Measurements from ENCODE around the gene BHLHE40. TPM values are rescaled to one million over a fixed set of nuclear protein-coding genes. Genes with fewer than 3 reads are reported as not detected.
A peak's percentile ranks its signal among the peaks of the same experiment; 100 is the strongest.

Gene BHLHE40
- total and polyA plus RNA-seq, 9 donors, result 28.6 to 264 (median 75.3) TPM

GRCh38 chr3:4949659-4950058, 29.6 kb upstream of the BHLHE40 start:
- TF ChIP-seq EP300 (IDR thresholded peaks at IDR 0.05) (no peak), POLR2A (IDR thresholded peaks at IDR 0.05) (no peak), CTCF (IDR thresholded peaks at IDR 0.05) (no peak)
- H3K36me3 ChIP-seq, result no peaks in the 10 kb centered on the region
- intact Hi-C loops (cut with DNase I), result loop anchor here in 1 of 4 donors (10.0 kb wide), 1 partner anchor 55 kb away; no protein-coding TSS in a partner anchor
- 33 to 55% (median 50%) methylated on average over 2 of the region's 2 CpGs for WGBS, 3 donors
- no peaks in the 10 kb centered on the region for H3K9me3 ChIP-seq
- no peak overlapping the region for H3K27ac ChIP-seq
- H3K4me3 ChIP-seq, result no peak overlapping the region
- no peaks in the 10 kb centered on the region for H3K27me3 ChIP-seq
- DNase-seq, result no peak
- H3K4me1 ChIP-seq (ENCODE audit: insufficient read depth), result peaks cover 7% of the 10 kb centered on the region

- 67 to 77% (median 76%) methylated on average over 4 of the region's 4 CpGs for WGBS, 3 donors
- H3K36me3 ChIP-seq, result no peaks in the 10 kb centered on the region
- H3K9me3 ChIP-seq, result no peaks in the 10 kb centered on the region
- H3K4me3 ChIP-seq, result no peak overlapping the region
- H3K27ac ChIP-seq, result no peak overlapping the region
- peak in 4 of 5 donors; percentile 39 to 67 (median 46) for DNase-seq
- peaks cover 7% of the 10 kb centered on the region for H3K4me1 ChIP-seq (ENCODE audit: insufficient read depth)
- intact Hi-C loops (cut with DNase I), result loop anchor here in 1 of 4 donors (10.0 kb wide), 1 partner anchor 56 kb away; no protein-coding TSS in a partner anchor
- H3K27me3 ChIP-seq, result no peaks in the 10 kb centered on the region
- TF ChIP-seq EP300 (IDR thresholded peaks at IDR 0.05), result no peak
- TF ChIP-seq POLR2A (IDR thresholded peaks at IDR 0.05), result no peak
- no peak for TF ChIP-seq CTCF (IDR thresholded peaks at IDR 0.05)
Measured at GRCh38 chr3:4950351-4950784, 28.9 kb upstream of the BHLHE40 start.

- Histone ChIP-seq H3K4me3 (no peak overlapping the region), H3K9me3 (no peaks in the 10 kb centered on the region), H3K36me3 (no peaks in the 10 kb centered on the region), H3K4me1 (ENCODE audit: insufficient read depth) (peaks cover 7% of the 10 kb centered on the region), H3K27me3 (no peaks in the 10 kb centered on the region), H3K27ac (no peak overlapping the region)
- intact Hi-C loops (cut with DNase I), result loop anchor here in 1 of 4 donors (10.0 kb wide), 1 partner anchor 56 kb away; no protein-coding TSS in a partner anchor
- no peak for DNase-seq
- TF ChIP-seq EP300 (IDR thresholded peaks at IDR 0.05) (no peak), POLR2A (IDR thresholded peaks at IDR 0.05) (no peak), CTCF (IDR thresholded peaks at IDR 0.05) (no peak)
- 84 to 92% (median 90%) methylated on average over 8 of the region's 8 CpGs for WGBS, 3 donors
Measured at GRCh38 chr3:4950948-4951347, 28.3 kb upstream of the BHLHE40 start.

- no peak for TF ChIP-seq CTCF (IDR thresholded peaks at IDR 0.05)
- no peak for TF ChIP-seq POLR2A (IDR thresholded peaks at IDR 0.05)
- TF ChIP-seq EP300 (IDR thresholded peaks at IDR 0.05), result no peak
- DNase-seq, result no peak
- H3K27me3 ChIP-seq, result no peaks in the 10 kb centered on the region
- H3K9me3 ChIP-seq, result no peaks in the 10 kb centered on the region
- intact Hi-C loops (cut with DNase I), result loop anchor here in 1 of 4 donors (10.0 kb wide), 1 partner anchor 58 kb away; no protein-coding TSS in a partner anchor
- H3K4me1 ChIP-seq (ENCODE audit: insufficient read depth), result peaks cover 7% of the 10 kb centered on the region
- no peak overlapping the region for H3K27ac ChIP-seq
- no peaks in the 10 kb centered on the region for H3K36me3 ChIP-seq
- 52 to 72% (median 65%) methylated on average over 2 of the region's 2 CpGs for WGBS, 3 donors
- no peak overlapping the region for H3K4me3 ChIP-seq
Measured at GRCh38 chr3:4953119-4953518, 26.1 kb upstream of the BHLHE40 start.
